Keratinocyte (primary cell): ENCODE measurements around the gene CELA1. TPM values are rescaled to one million over a fixed set of nuclear protein-coding genes. Genes with fewer than 3 reads are reported as not detected.

Experiments used
- DNase-seq: peaks from one replicate; pipeline ENCODE4 v3.0.0-alpha.2; 2011; ENCODE audit warnings: low read depth, missing footprints, low spot score
- FAIRE-seq: peaks from 2 replicates; lab custom pipeline; 2011; peaks lifted over from hg19 to GRCh38; lab: Jason Lieb, UNC
- H2AFZ ChIP-seq: 2 replicates; pipeline ENCODE4 v1.6.0; 2012; ENCODE audit warnings: low read length, control low read depth, inconsistent platforms; ENCODE audit not compliant: control insufficient read depth
- H3K27ac ChIP-seq: 2 replicates; pipeline ENCODE4 v1.5.1; 2011; ENCODE audit warnings: low read length; ENCODE audit not compliant: control insufficient read depth, insufficient read depth
- H3K27me3 ChIP-seq: 3 replicates; pipeline ENCODE4 v1.6.0; 2011; ENCODE audit warnings: low read length; ENCODE audit not compliant: control insufficient read depth, insufficient read depth; ENCODE audit errors: extremely low read depth
- H3K36me3 ChIP-seq, 2 experiments: 2 replicates in 1 of 2; 3 replicates in 1 of 2; pipeline ENCODE4 v1.5.1; 2011; ENCODE audit warnings: low read length in 2 of 2, mild to moderate bottlenecking in 1 of 2; ENCODE audit not compliant: control insufficient read depth in 2 of 2, insufficient read depth in 2 of 2; ENCODE audit errors: extremely low read depth in 1 of 2
- H3K4me1 ChIP-seq: 3 replicates; pipeline ENCODE4 v1.5.1; 2011; ENCODE audit warnings: low read length; ENCODE audit not compliant: control insufficient read depth, insufficient read depth; ENCODE audit errors: extremely low read depth
- H3K4me2 ChIP-seq: 3 replicates; pipeline ENCODE4 v1.6.0; 2011; ENCODE audit warnings: low read depth, low read length; ENCODE audit not compliant: control insufficient read depth, insufficient read depth; ENCODE audit errors: extremely low read depth
- H3K4me3 ChIP-seq, 3 experiments: fragments of 200-600 bp in 1 of 3; sonication (generic) in 1 of 3; 2 replicates in 2 of 3; 3 replicates in 1 of 3; pipeline ENCODE4 v1.5.1; 2011 to 2016; ENCODE audit warnings: low read length in 3 of 3, mild to moderate bottlenecking in 3 of 3, control low read depth in 2 of 3, inconsistent platforms in 1 of 3, low read depth in 1 of 3, mixed read lengths in 1 of 3, mixed run types in 1 of 3, moderate library complexity in 1 of 3; ENCODE audit not compliant: control insufficient read depth in 2 of 3, insufficient read depth in 2 of 3; ENCODE audit errors: extremely low read depth in 1 of 3
- H3K79me2 ChIP-seq: 2 replicates; pipeline ENCODE4 v1.6.0; 2012; ENCODE audit warnings: low read length; ENCODE audit not compliant: control insufficient read depth, insufficient read depth
- H3K9ac ChIP-seq: 3 replicates; pipeline ENCODE4 v1.6.0; 2011; ENCODE audit warnings: low read length; ENCODE audit not compliant: control insufficient read depth, insufficient read depth; ENCODE audit errors: extremely low read depth
- H3K9me1 ChIP-seq: 3 replicates; pipeline ENCODE4 v1.6.0; 2011; ENCODE audit warnings: low read length; ENCODE audit not compliant: control insufficient read depth, insufficient read depth; ENCODE audit errors: extremely low read depth
- H3K9me3 ChIP-seq: 2 replicates; pipeline ENCODE4 v1.5.1; 2012; ENCODE audit warnings: low read depth, low read length; ENCODE audit not compliant: control insufficient read depth
- H4K20me1 ChIP-seq: 3 replicates; pipeline ENCODE4 v1.6.0; 2011; ENCODE audit warnings: low read length; ENCODE audit not compliant: control insufficient read depth, insufficient read depth; ENCODE audit errors: extremely low read depth
- CTCF ChIP-seq, 3 experiments: IDR thresholded peaks in 1 of 3; conservative IDR thresholded peaks in 1 of 3; optimal IDR thresholded peaks in 1 of 3; 2 replicates in 2 of 3; 3 replicates in 1 of 3; pipeline versions ENCODE3 to v1.5.1; 2011; ENCODE audit warnings: low read length in 3 of 3, mild to moderate bottlenecking in 3 of 3, moderate library complexity in 2 of 3, control low read depth in 1 of 3, inconsistent platforms in 1 of 3; ENCODE audit not compliant: insufficient read depth in 2 of 3; ENCODE audit errors: extremely low read depth in 1 of 3
- EZH2 ChIP-seq: IDR thresholded peaks from one replicate; pipeline ENCODE4 v1.6.1; 2012; ENCODE audit warnings: inconsistent platforms, mild to moderate bottlenecking, low read length, moderate library complexity
- dilution Hi-C: fragments of 300-500 bp; cut with MboI; formaldehyde crosslinking; loops from one replicate; pipeline ENCODE4 v1.7.0; 2020; ENCODE audit warnings: low sequenced_read_pairs; ENCODE audit not compliant: extremely low pct_ligation_motif_present
- polyA plus RNA-seq, 5 experiments: library from polyadenylated mRNA; depleted of rRNA in 3 of 5; stranded (reverse) in 3 of 5; stranded (forward) in 1 of 5; unstranded in 1 of 5; fragments of >200 nt; gene quantifications; 1 replicate in 1 of 5; 2 replicates in 3 of 5; 3 replicates in 1 of 5; pipeline versions ENCODE4 v1.2.1 to v1.2.3, GENCODE V29; 2011 to 2012; ENCODE audit warnings: missing spikeins in 2 of 5, low read depth in 1 of 5, low replicate concordance in 1 of 5

Gene CELA1
- polyA plus RNA-seq, 1 donor (not counting 4 experiments of a cell fraction or from before 2014, with no cell fraction given) = not detected

- TF ChIP-seq CTCF (optimal IDR thresholded peaks at IDR 0.05 in 1 of 3, IDR thresholded peaks at IDR 0.05 in 1 of 3, conservative IDR thresholded peaks at IDR 0.05 in 1 of 3; ENCODE audit: extremely low read depth in 1 of 3, insufficient read depth in 2 of 3, low read length in 3 of 3) = no peak
- Histone ChIP-seq H4K20me1 (no peaks in the 10 kb centered on the region), H3K27me3 (no peaks in the 10 kb centered on the region), H3K4me3 (no peak within 1 kb of the TSS), H3K79me2 (no peaks in the 10 kb centered on the region), H3K9me3 (no peaks in the 10 kb centered on the region), H3K4me2 (no peak within 1 kb of the TSS), H3K4me1 (peaks cover 12% of the 10 kb centered on the region), H3K9me1 (no peaks in the 10 kb centered on the region), H3K36me3 (no peaks in the 10 kb centered on the region), H3K9ac (no peak within 1 kb of the TSS), H2AFZ (no peak within 1 kb of the TSS), H3K27ac (no peak within 1 kb of the TSS)
- FAIRE-seq (no peak), DNase-seq (no peak)
- dilution Hi-C loops = no loop called here
Measured at GRCh38 chr12:51323966-51324895, 22.2 kb downstream of the CELA1 start, which contains the start of gene BIN2. Gene BIN2, minus strand, starts transcription at chr12:51324174. Its CDS starts 72 bp downstream, at chr12:51324102.

GRCh38 chr12:51323317-51323960, 23.0 kb downstream of the CELA1 start:
- no peaks in the 10 kb centered on the region for H4K20me1 ChIP-seq
- TF ChIP-seq EZH2 = no peak
- H3K36me3 ChIP-seq = no peaks in the 10 kb centered on the region
- H2AFZ ChIP-seq = no peak overlapping the region
- no peak overlapping the region for H3K27ac ChIP-seq
- peaks cover 16% of the 10 kb centered on the region for H3K4me1 ChIP-seq
- H3K79me2 ChIP-seq = no peaks in the 10 kb centered on the region
- dilution Hi-C loops = no loop called here
- H3K9me3 ChIP-seq = no peaks in the 10 kb centered on the region
- H3K9me1 ChIP-seq = no peaks in the 10 kb centered on the region
- FAIRE-seq (no peak), DNase-seq (no peak)
- H3K9ac ChIP-seq = no peak overlapping the region
- H3K4me2 ChIP-seq = no peak overlapping the region
- no peak overlapping the region for H3K4me3 ChIP-seq
- H3K27me3 ChIP-seq = no peaks in the 10 kb centered on the region
